HepG2 (cell line): ENCODE measurements around the gene BAG5. TPM values are rescaled to one million over a fixed set of nuclear protein-coding genes. Genes with fewer than 3 reads are reported as not detected.

Experiments used
- ARNTL ChIP-seq: sonication (generic); formaldehyde crosslinking; IDR thresholded peaks from 2 replicates; pipeline ENCODE4 v1.4.0; 2020; ENCODE audit warnings: mild to moderate bottlenecking, missing genetic modification reagents
- CBX2 ChIP-seq, 2 experiments: fragments of 200-600 bp in 1 of 2; sonication (generic); formaldehyde crosslinking in 1 of 2; IDR thresholded peaks; 2 replicates each; pipeline versions ENCODE4 v1.7.0 to v1.8.1; 2018 to 2022; ENCODE audit warnings: low read depth in 2 of 2, low read length in 1 of 2, mild to moderate bottlenecking in 1 of 2, missing genetic modification reagents in 1 of 2
- FOXA1 ChIP-seq, 2 experiments: fragments of 450-650 bp in 1 of 2; sonication (generic) in 1 of 2; formaldehyde crosslinking in 1 of 2; IDR thresholded peaks; 2 replicates each; pipeline versions ENCODE4 v1.4.0 to v1.6.1; 2016 to 2020; ENCODE audit warnings: missing genetic modification reagents in 1 of 2
- GABPB1 ChIP-seq: IDR thresholded peaks from 2 replicates; pipeline ENCODE4 v1.6.1; 2016; ENCODE audit warnings: mild to moderate bottlenecking, missing genetic modification reagents, moderate library complexity, missing compliant biosample characterization
- HDAC1 ChIP-seq: sonication (generic); formaldehyde crosslinking; IDR thresholded peaks from 2 replicates; pipeline ENCODE4 v1.5.1; 2020; ENCODE audit warnings: mild to moderate bottlenecking, missing genetic modification reagents
- HNRNPUL1 ChIP-seq: fragments of 200-400 bp; formaldehyde crosslinking; IDR thresholded peaks from 2 replicates; pipeline ENCODE4 v1.6.1; 2017; ENCODE audit warnings: low read depth, mild to moderate bottlenecking, low read length, moderate library complexity
- JARID2 ChIP-seq: sonication (generic); formaldehyde crosslinking; IDR thresholded peaks from 2 replicates; pipeline ENCODE4 v1.8.1; 2023; ENCODE audit warnings: missing genetic modification reagents, inconsistent platforms; ENCODE audit not compliant: insufficient replicate concordance
- JUND ChIP-seq: sonication (generic); formaldehyde crosslinking; IDR thresholded peaks from 2 replicates; pipeline ENCODE4 v1.8.0; 2022; ENCODE audit warnings: mild to moderate bottlenecking, missing genetic modification reagents
- KLF11 ChIP-seq: IDR thresholded peaks from 2 replicates; pipeline ENCODE4 v1.6.1; 2016; ENCODE audit warnings: missing compliant biosample characterization
- KMT2B ChIP-seq: IDR thresholded peaks from 2 replicates; pipeline ENCODE4 v1.6.1; 2016; ENCODE audit warnings: missing genetic modification reagents, missing compliant biosample characterization
- LCORL ChIP-seq, 2 experiments: fragments of 450-650 bp in 1 of 2; sonication (generic) in 1 of 2; formaldehyde crosslinking in 1 of 2; IDR thresholded peaks; 2 replicates each; pipeline versions ENCODE4 v1.5.0 to v1.6.1; 2017 to 2020; ENCODE audit warnings: antibody characterized with exemption in 1 of 2, missing genetic modification reagents in 1 of 2
- POLR2A ChIP-seq, 2 experiments: IDR thresholded peaks; 2 replicates each; pipeline ENCODE4 v1.6.1; 2011; ENCODE audit warnings: low read depth in 2 of 2, low read length in 2 of 2, mild to moderate bottlenecking in 1 of 2, moderate library complexity in 1 of 2; ENCODE audit not compliant: insufficient read depth in 1 of 2
- POLR2AphosphoS2 ChIP-seq: IDR thresholded peaks from 2 replicates; pipeline ENCODE4 v1.6.1; 2011; ENCODE audit warnings: low read depth, low read length, improper control_type of control experiment
- RFX5 ChIP-seq: IDR thresholded peaks from 2 replicates; pipeline ENCODE4 v1.6.1; 2011; ENCODE audit warnings: low read depth, low read length, improper control_type of control experiment
- SNRNP70 ChIP-seq: fragments of 200-400 bp; formaldehyde crosslinking; IDR thresholded peaks from 2 replicates; pipeline ENCODE4 v1.6.1; 2017; ENCODE audit warnings: mild to moderate bottlenecking, low read depth, low read length, moderate library complexity
- TEAD3 ChIP-seq: optimal IDR thresholded peaks from 2 replicates; pipeline ENCODE3; 2016; ENCODE audit warnings: borderline replicate concordance
- YEATS2 ChIP-seq: sonication (generic); formaldehyde crosslinking; IDR thresholded peaks from 2 replicates; pipeline ENCODE4 v1.4.0; 2020; ENCODE audit warnings: missing genetic modification reagents, borderline replicate concordance
- ZBTB21 ChIP-seq: sonication (generic); formaldehyde crosslinking; IDR thresholded peaks from 2 replicates; pipeline ENCODE4 v1.4.0; 2020; ENCODE audit warnings: missing genetic modification reagents
- ZEB1 ChIP-seq: IDR thresholded peaks from 2 replicates; pipeline ENCODE4 v1.6.1; 2012; ENCODE audit warnings: mild to moderate bottlenecking, low read depth, inconsistent platforms; ENCODE audit not compliant: insufficient replicate concordance
- ZFY ChIP-seq: sonication (generic); formaldehyde crosslinking; IDR thresholded peaks from 2 replicates; pipeline ENCODE4 v1.4.0; 2020; ENCODE audit warnings: missing genetic modification reagents
- ZNF326 ChIP-seq: sonication (generic); formaldehyde crosslinking; IDR thresholded peaks from 2 replicates; pipeline ENCODE4 v1.4.0; 2020; ENCODE audit warnings: missing genetic modification reagents, borderline replicate concordance
- ZNF331 ChIP-seq: sonication (generic); formaldehyde crosslinking; IDR thresholded peaks from 2 replicates; pipeline ENCODE4 v1.4.0; 2020; ENCODE audit warnings: missing genetic modification reagents
- ZNF510 ChIP-seq: sonication (generic); formaldehyde crosslinking; IDR thresholded peaks from 2 replicates; pipeline ENCODE4 v1.4.0; 2020; ENCODE audit warnings: low read depth, mild to moderate bottlenecking, missing genetic modification reagents
- ZNF563 ChIP-seq: sonication (generic); formaldehyde crosslinking; IDR thresholded peaks from 2 replicates; pipeline ENCODE4 v1.8.0; 2022; ENCODE audit warnings: mild to moderate bottlenecking, moderate library complexity, missing genetic modification reagents
- ZNF577 ChIP-seq: sonication (generic); formaldehyde crosslinking; IDR thresholded peaks from 2 replicates; pipeline ENCODE4 v1.4.0; 2020; ENCODE audit warnings: mild to moderate bottlenecking, low read depth, missing genetic modification reagents, borderline replicate concordance
- ZNF614 ChIP-seq: IDR thresholded peaks from 2 replicates; pipeline ENCODE4 v1.6.1; 2018; ENCODE audit warnings: missing biosample characterization, missing genetic modification reagents, inconsistent platforms, borderline replicate concordance
- polyA plus RNA-seq, 8 experiments: library from polyadenylated mRNA; depleted of rRNA in 3 of 8; stranded (reverse) in 7 of 8; unstranded in 1 of 8; fragments of >200 nt; fragmentation: Illumina TruSeq in 4 of 8; extraction: Trizol in 4 of 8; gene quantifications; 2 replicates each; pipeline versions ENCODE4 v1.2.1 to v1.2.3, GENCODE V29; 2011 to 2016; ENCODE audit warnings: low read depth in 4 of 8, missing spikeins in 1 of 8, mixed read lengths in 1 of 8; ENCODE audit not compliant: insufficient read depth in 1 of 8
- total RNA-seq, 5 experiments: library from RNA; depleted of rRNA; stranded (reverse); fragments of >200 nt; fragmentation: Illumina TruSeq; extraction: Trizol; gene quantifications; 2 replicates each; pipeline ENCODE4 v1.2.3, GENCODE V29; 2016; ENCODE audit warnings: low read depth in 1 of 5
- TF ChIP-seq, protein P1 (sequence below): sonication (generic); formaldehyde crosslinking; IDR thresholded peaks from 2 replicates; pipeline ENCODE4 v1.5.0; 2020; ENCODE audit warnings: missing genetic modification reagents
- TF ChIP-seq, protein P2 (sequence below): sonication (generic); formaldehyde crosslinking; IDR thresholded peaks from 2 replicates; pipeline ENCODE4 v1.5.0; 2020; ENCODE audit warnings: missing genetic modification reagents
- TF ChIP-seq, protein P3 (sequence below): IDR thresholded peaks from 2 replicates; pipeline ENCODE4 v1.6.1; 2012; ENCODE audit warnings: inconsistent platforms

BAG5 gene
- total and polyA plus RNA-seq, 2 of the 13 experiments (the other 11 are each of a cell fraction or from before 2014, with no cell fraction given): 3.5 to 21.0 TPM

DNA sequence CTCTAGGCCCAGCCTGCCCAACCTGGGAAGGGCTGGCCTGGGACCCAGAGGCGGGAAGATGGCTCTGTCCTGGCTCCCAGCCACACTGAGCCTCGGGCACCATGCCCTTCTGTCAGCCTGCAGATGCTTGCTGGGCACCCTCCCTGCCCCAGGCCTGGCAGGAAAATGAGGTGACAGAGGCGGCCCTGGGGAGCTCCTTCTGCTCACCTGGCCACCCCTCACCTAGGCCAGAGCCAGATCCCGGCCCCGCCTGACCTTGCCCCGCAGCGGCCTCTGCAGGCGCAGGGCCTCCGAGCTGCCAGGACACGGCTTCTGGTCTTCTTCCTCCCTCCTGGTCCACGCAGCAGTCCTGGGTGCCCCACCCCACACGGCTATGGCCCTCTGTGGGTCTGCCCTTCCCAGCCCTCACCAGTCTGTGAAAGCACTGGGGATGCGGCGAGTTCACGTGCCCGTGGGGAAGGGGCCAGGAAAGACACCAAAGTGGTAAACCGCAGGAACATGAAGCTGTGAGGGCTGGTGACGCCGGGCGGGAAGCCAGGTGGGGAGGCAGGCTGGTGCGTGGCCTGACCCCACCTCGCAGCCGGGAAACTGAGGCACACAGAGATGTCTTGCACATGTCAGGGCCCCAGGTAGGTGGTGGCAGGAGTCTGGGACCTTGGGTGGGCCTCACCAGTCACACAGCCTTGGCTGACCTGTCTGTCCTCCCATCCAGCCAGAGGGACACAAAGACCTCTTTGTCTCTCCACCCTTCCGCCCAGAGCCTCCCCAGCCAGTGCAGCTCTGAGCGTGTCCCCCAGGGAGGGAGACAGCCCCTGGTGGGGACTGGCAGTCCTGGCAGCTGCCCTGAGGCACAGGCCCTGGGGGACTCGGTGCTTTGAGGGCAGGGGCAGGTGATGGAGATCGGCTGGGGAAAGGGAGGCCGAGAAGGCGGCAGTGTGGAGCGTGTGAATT is 12.8 kb downstream of the BAG5 start (continued):
- TF ChIP-seq KMT2B (CRISPR knock-in tag) (no peak), CBX2 (IDR thresholded peaks at IDR 0.05; ENCODE audit: low read depth, low read length) (no peak), CBX2 (CRISPR knock-in tag; IDR thresholded peaks at IDR 0.05; ENCODE audit: low read depth) (no peak), ARNTL (0 out of 2 replicates have a peak, but pooled peaks have one; percentile 47), ZBTB21 (no peak), ZFY (CRISPR knock-in tag) (no peak; the same call in none of the 2 replicates), HDAC1 (CRISPR knock-in tag) (peak; percentile 75; the same call in 1 of the 2 replicates), JUND (CRISPR knock-in tag) (no peak), ZNF577 (CRISPR knock-in tag) (no peak), POLR2A (IDR thresholded peaks at IDR 0.05; ENCODE audit: insufficient read depth in 1 of 2, low read depth in 2 of 2, low read length in 2 of 2) (no peak), LCORL (IDR thresholded peaks at IDR 0.05) (no peak), LCORL (CRISPR knock-in tag; IDR thresholded peaks at IDR 0.05) (0 out of 2 replicates have a peak, but pooled peaks have one; percentile 53), ZNF510 (CRISPR knock-in tag) (0 out of 2 replicates have a peak, but pooled peaks have one; percentile 34), ZNF326 (no peak), TEAD3 (CRISPR knock-in tag) (peak; percentile 27), HNRNPUL1 (no peak), ZNF331 (peak; percentile 48; the same call in 1 of the 2 replicates), KLF11 (CRISPR knock-in tag) (peak; percentile 16; the same call in 1 of the 2 replicates), ZNF563 (CRISPR knock-in tag) (peak; percentile 23; the same call in 1 of the 2 replicates), ZNF614 (CRISPR knock-in tag) (0 out of 2 replicates have a peak, but pooled peaks have one; percentile 46), GABPB1 (CRISPR knock-in tag) (peak; percentile 62), YEATS2 (CRISPR knock-in tag) (no peak; the same call in 1 of the 2 replicates), ZEB1 (no peak), RFX5 (no peak), FOXA1 (IDR thresholded peaks at IDR 0.05) (no peak), FOXA1 (CRISPR knock-in tag; IDR thresholded peaks at IDR 0.05) (0 out of 2 replicates have a peak, but pooled peaks have one; percentile 13), SNRNP70 (no peak), JARID2 (CRISPR knock-in tag) (no peak), POLR2AphosphoS2 (no peak)
- TF ChIP-seq, protein P1, sequence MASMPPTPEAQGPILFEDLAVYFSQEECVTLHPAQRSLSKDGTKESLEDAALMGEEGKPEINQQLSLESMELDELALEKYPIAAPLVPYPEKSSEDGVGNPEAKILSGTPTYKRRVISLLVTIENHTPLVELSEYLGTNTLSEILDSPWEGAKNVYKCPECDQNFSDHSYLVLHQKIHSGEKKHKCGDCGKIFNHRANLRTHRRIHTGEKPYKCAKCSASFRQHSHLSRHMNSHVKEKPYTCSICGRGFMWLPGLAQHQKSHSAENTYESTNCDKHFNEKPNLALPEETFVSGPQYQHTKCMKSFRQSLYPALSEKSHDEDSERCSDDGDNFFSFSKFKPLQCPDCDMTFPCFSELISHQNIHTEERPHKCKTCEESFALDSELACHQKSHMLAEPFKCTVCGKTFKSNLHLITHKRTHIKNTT: no peak
- TF ChIP-seq, protein P2, sequence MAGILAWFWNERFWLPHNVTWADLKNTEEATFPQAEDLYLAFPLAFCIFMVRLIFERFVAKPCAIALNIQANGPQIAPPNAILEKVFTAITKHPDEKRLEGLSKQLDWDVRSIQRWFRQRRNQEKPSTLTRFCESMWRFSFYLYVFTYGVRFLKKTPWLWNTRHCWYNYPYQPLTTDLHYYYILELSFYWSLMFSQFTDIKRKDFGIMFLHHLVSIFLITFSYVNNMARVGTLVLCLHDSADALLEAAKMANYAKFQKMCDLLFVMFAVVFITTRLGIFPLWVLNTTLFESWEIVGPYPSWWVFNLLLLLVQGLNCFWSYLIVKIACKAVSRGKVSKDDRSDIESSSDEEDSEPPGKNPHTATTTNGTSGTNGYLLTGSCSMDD: no peak
- TF ChIP-seq, protein P3, sequence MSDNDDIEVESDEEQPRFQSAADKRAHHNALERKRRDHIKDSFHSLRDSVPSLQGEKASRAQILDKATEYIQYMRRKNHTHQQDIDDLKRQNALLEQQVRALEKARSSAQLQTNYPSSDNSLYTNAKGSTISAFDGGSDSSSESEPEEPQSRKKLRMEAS: peak; percentile 29; the same call in 1 of the 2 replicates
